Right atrium auricular region (tissue), 2 donors: Measurements from ENCODE around the gene HSPA5. TPM values are rescaled to one million over a fixed set of nuclear protein-coding genes. Genes with fewer than 3 reads are reported as not detected.
"Not testable (repeated sequence)": the region's sequence is repeated elsewhere in the genome, so short reads cannot be mapped to it uniquely, and the experiment has no call there.

Source experiments
- DNase-seq: peaks from one replicate; pipeline ENCODE4 v3.0.0-alpha.2; 2019; ENCODE audit warnings: low spot score
- H3K27ac ChIP-seq, 2 donors: fragments of 200-600 bp; sonication (generic); 1 replicate in 1 of 2; 2 replicates in 1 of 2; pipeline ENCODE4 v1.5.1; 2016 to 2019
- H3K27me3 ChIP-seq, 2 donors: fragments of 200-600 bp; sonication (generic); one replicate each; pipeline versions ENCODE4 v1.5.1 to v1.6.0; 2017 to 2019
- H3K36me3 ChIP-seq: fragments of 200-600 bp; sonication (generic); one replicate; pipeline ENCODE4 v1.5.1; 2016
- H3K4me1 ChIP-seq, 2 donors: fragments of 200-600 bp; sonication (generic); one replicate each; pipeline versions ENCODE4 v1.5.1 to v1.6.0; 2017 to 2019
- H3K4me3 ChIP-seq, 2 donors: fragments of 200-600 bp; sonication (generic); 1 replicate in 1 of 2; 2 replicates in 1 of 2; pipeline ENCODE4 v1.5.1; 2017 to 2019; ENCODE audit warnings: mild to moderate bottlenecking in 1 of 2, moderate library complexity in 1 of 2
- H3K9me3 ChIP-seq, 2 donors: fragments of 200-600 bp; sonication (generic); one replicate each; pipeline ENCODE4 v1.5.1; 2019
- CTCF ChIP-seq, 2 donors: fragments of 200-600 bp; sonication (generic); IDR thresholded peaks; one replicate each; pipeline ENCODE4 v1.5.1; 2019; ENCODE audit warnings: antibody characterized with exemption in 2 of 2
- total RNA-seq, 2 donors: library from RNA; depleted of rRNA; stranded (reverse); fragments of >200 nt; gene quantifications; one replicate each; pipeline ENCODE4 v1.1.0, GENCODE V29; 2016

The HSPA5 gene
- total RNA-seq, 2 donors from 2014 or later = 128 to 162 TPM

- Histone ChIP-seq H3K36me3 (peaks cover 61% of the 10 kb centered on the region), H3K27ac (peak overlapping the region; percentile 92 to 96), H3K27me3 (no peaks in the 10 kb centered on the region), H3K4me1 (peaks cover 0 to 60% of the 10 kb centered on the region in 2 donors), H3K9me3 (no peaks in the 10 kb centered on the region), H3K4me3 (peak overlapping the region; percentile 91 to 97)
- TF ChIP-seq CTCF (IDR thresholded peaks at IDR 0.05) = no peak
- no peak for DNase-seq
These were observed 1.2 kb downstream of the HSPA5 start for GRCh38 chr9:125239631-125240597.

- H3K4me3 ChIP-seq = peak overlapping the region; percentile 91 to 97
- no peak for DNase-seq
- no peaks in the 10 kb centered on the region for H3K27me3 ChIP-seq
- H3K4me1 ChIP-seq = peaks cover 0 to 63% of the 10 kb centered on the region in 2 donors
- no peaks in the 10 kb centered on the region for H3K9me3 ChIP-seq
- no peak for TF ChIP-seq CTCF (IDR thresholded peaks at IDR 0.05)
- no peak overlapping the region for H3K27ac ChIP-seq
- H3K36me3 ChIP-seq = peaks cover 67% of the 10 kb centered on the region
These were observed 2.2 kb downstream of the HSPA5 start for GRCh38 chr9:125238915-125239446.

- H3K36me3 ChIP-seq = peaks cover 70% of the 10 kb centered on the region
- peak overlapping the region in 1 of 2 donors; percentile 26 for H3K27ac ChIP-seq
- DNase-seq = no peak
- no peaks in the 10 kb centered on the region for H3K27me3 ChIP-seq
- peaks cover 0 to 63% of the 10 kb centered on the region in 2 donors for H3K4me1 ChIP-seq
- TF ChIP-seq CTCF (IDR thresholded peaks at IDR 0.05) = no peak
- no peaks in the 10 kb centered on the region for H3K9me3 ChIP-seq
- H3K4me3 ChIP-seq = peak overlapping the region; percentile 91 to 97
These were observed 2.8 kb downstream of the HSPA5 start for GRCh38 chr9:125238127-125238914.

GRCh38 chr9:125236520-125237159 lies 4.5 kb downstream of the HSPA5 start:
- H3K27me3 ChIP-seq, DNase-seq, H3K27ac ChIP-seq, H3K9me3 ChIP-seq: not testable (repeated sequence)
- H3K4me1 ChIP-seq = peaks cover 0 to 56% of the 10 kb centered on the region in 2 donors
- H3K36me3 ChIP-seq = peaks cover 70% of the 10 kb centered on the region
- H3K4me3 ChIP-seq = peak overlapping the region; percentile 19 to 22

- Histone ChIP-seq H3K36me3 (peaks cover 73% of the 10 kb centered on the region), H3K4me1 (peaks cover 0 to 56% of the 10 kb centered on the region in 2 donors), H3K27me3 (no peaks in the 10 kb centered on the region), H3K9me3 (no peaks in the 10 kb centered on the region), H3K4me3 (peak overlapping the region; percentile 19 to 22), H3K27ac (no peak overlapping the region)
- DNase-seq = no peak
- no peak for TF ChIP-seq CTCF (IDR thresholded peaks at IDR 0.05)
These were observed 5.2 kb downstream of the HSPA5 start for GRCh38 chr9:125235804-125236519.

- H3K4me1 ChIP-seq = peaks cover 0 to 45% of the 10 kb centered on the region in 2 donors
- peaks cover 64% of the 10 kb centered on the region for H3K36me3 ChIP-seq
- not testable (repeated sequence) for H3K27ac ChIP-seq, DNase-seq, H3K9me3 ChIP-seq, H3K27me3 ChIP-seq, H3K4me3 ChIP-seq
These were observed 7.0 kb downstream of the HSPA5 start for GRCh38 chr9:125234099-125234498.
